Erythroblast (primary cell): ENCODE results near the gene RHEX.

Source experiments
- GATA1 ChIP-seq: IDR thresholded peaks from 2 replicates; pipeline ENCODE4 v1.6.1; 2011; ENCODE audit warnings: low read depth, mild to moderate bottlenecking, control low read depth, low read length, moderate library complexity
- POLR2A ChIP-seq: IDR thresholded peaks from 2 replicates; pipeline ENCODE4 v1.6.1; 2011; ENCODE audit warnings: mild to moderate bottlenecking, low read length

DNA sequence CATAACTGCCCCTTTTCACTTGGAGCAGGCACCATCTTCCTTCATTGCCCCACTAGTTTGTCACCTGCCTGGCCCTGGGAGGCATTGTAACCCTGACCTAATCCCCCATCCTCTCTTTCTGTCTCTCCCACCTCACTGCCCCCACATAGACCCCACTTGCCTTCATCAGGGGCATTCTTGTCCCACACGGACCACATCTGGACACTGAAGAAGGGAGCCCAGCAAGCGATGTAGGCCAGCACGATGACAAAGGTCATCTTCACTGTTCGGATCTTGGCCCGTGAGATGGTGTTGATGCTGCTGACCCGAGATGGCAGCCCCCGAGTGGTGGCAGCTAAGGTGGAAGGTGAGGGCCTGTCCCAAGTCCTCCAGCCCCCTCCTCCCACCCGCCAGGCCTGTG lies 62.8 kb downstream of the RHEX start:
- no peak for TF ChIP-seq POLR2A
- no peak for TF ChIP-seq GATA1
